ENCODE data around the gene KRTAP10-6.

The KRTAP10-6 gene

GRCh38 chr21:44571296-44571695, 21.0 kb downstream of the KRTAP10-6 start:
- Histone ChIP-seq H3K36me3 (ENCODE audit: control insufficient read depth, insufficient read depth, low read length) (no peaks in the 10 kb centered on the region), H3K27ac (ENCODE audit: insufficient read depth, low read depth, low read length, poor library complexity, severe bottlenecking) (no peak overlapping the region), H3K9me3 (ENCODE audit: control insufficient read depth, low read length) (peaks cover 2% of the 10 kb centered on the region), H3K27me3 (ENCODE audit: control insufficient read depth, insufficient read depth, low read length, poor library complexity, severe bottlenecking) (no peaks in the 10 kb centered on the region), H3K4me1 (ENCODE audit: control insufficient read depth, insufficient read depth, low read length) (peaks cover 6% of the 10 kb centered on the region), H3K4me3 (ENCODE audit: insufficient read depth, low read depth, low read length) (no peak overlapping the region)
- WGBS, 2 experiments = 67 to 73% methylated on average over 4 of the region's 4 CpGs

- no peak overlapping the region for H3K27ac ChIP-seq (ENCODE audit: insufficient read depth, low read depth, low read length, poor library complexity, severe bottlenecking)
- peaks cover 2% of the 10 kb centered on the region for H3K9me3 ChIP-seq (ENCODE audit: control insufficient read depth, low read length)
- H3K4me1 ChIP-seq (ENCODE audit: control insufficient read depth, insufficient read depth, low read length) = peaks cover 6% of the 10 kb centered on the region
- no peak overlapping the region for H3K4me3 ChIP-seq (ENCODE audit: insufficient read depth, low read depth, low read length)
- H3K36me3 ChIP-seq (ENCODE audit: control insufficient read depth, insufficient read depth, low read length) = no peaks in the 10 kb centered on the region
- 90 to 91% methylated on average over 12 of the region's 12 CpGs for WGBS, 2 experiments
- H3K27me3 ChIP-seq (ENCODE audit: control insufficient read depth, insufficient read depth, low read length, poor library complexity, severe bottlenecking) = no peaks in the 10 kb centered on the region
Observed at GRCh38 chr21:44569861-44570517, 22.3 kb downstream of the KRTAP10-6 start.

- Histone ChIP-seq H3K4me1 (ENCODE audit: control insufficient read depth, insufficient read depth, low read length) (no peaks in the 10 kb centered on the region), H3K36me3 (ENCODE audit: control insufficient read depth, insufficient read depth, low read length) (no peaks in the 10 kb centered on the region), H3K4me3 (ENCODE audit: insufficient read depth, low read depth, low read length) (no peak overlapping the region), H3K9me3 (ENCODE audit: control insufficient read depth, low read length) (peaks cover 2% of the 10 kb centered on the region), H3K27ac (ENCODE audit: insufficient read depth, low read depth, low read length, poor library complexity, severe bottlenecking) (no peak overlapping the region), H3K27me3 (ENCODE audit: control insufficient read depth, insufficient read depth, low read length, poor library complexity, severe bottlenecking) (no peaks in the 10 kb centered on the region)
- WGBS, 2 experiments = 86 to 87% methylated on average over 27 of the region's 27 CpGs
Observed at GRCh38 chr21:44568667-44569556, 23.4 kb downstream of the KRTAP10-6 start.

- H3K4me3 ChIP-seq (ENCODE audit: insufficient read depth, low read depth, low read length) = no peak overlapping the region
- H3K9me3 ChIP-seq (ENCODE audit: control insufficient read depth, low read length) = peaks cover 2% of the 10 kb centered on the region
- no peaks in the 10 kb centered on the region for H3K36me3 ChIP-seq (ENCODE audit: control insufficient read depth, insufficient read depth, low read length)
- no peaks in the 10 kb centered on the region for H3K27me3 ChIP-seq (ENCODE audit: control insufficient read depth, insufficient read depth, low read length, poor library complexity, severe bottlenecking)
- no peak overlapping the region for H3K27ac ChIP-seq (ENCODE audit: insufficient read depth, low read depth, low read length, poor library complexity, severe bottlenecking)
- H3K4me1 ChIP-seq (ENCODE audit: control insufficient read depth, insufficient read depth, low read length) = no peaks in the 10 kb centered on the region
- 90 to 95% methylated on average over 12 of the region's 12 CpGs for WGBS, 2 experiments
Observed at GRCh38 chr21:44568261-44568660, 24.0 kb downstream of the KRTAP10-6 start.

- Histone ChIP-seq H3K36me3 (ENCODE audit: control insufficient read depth, insufficient read depth, low read length) (no peaks in the 10 kb centered on the region), H3K9me3 (ENCODE audit: control insufficient read depth, low read length) (peaks cover 2% of the 10 kb centered on the region), H3K4me1 (ENCODE audit: control insufficient read depth, insufficient read depth, low read length) (no peaks in the 10 kb centered on the region), H3K27me3 (ENCODE audit: control insufficient read depth, insufficient read depth, low read length, poor library complexity, severe bottlenecking) (no peaks in the 10 kb centered on the region), H3K4me3 (ENCODE audit: insufficient read depth, low read depth, low read length) (no peak overlapping the region), H3K27ac (ENCODE audit: insufficient read depth, low read depth, low read length, poor library complexity, severe bottlenecking) (no peak overlapping the region)
- 95% methylated on average over 18 of the region's 18 CpGs for WGBS, 2 experiments
Observed at GRCh38 chr21:44567481-44568171, 24.7 kb downstream of the KRTAP10-6 start.

- no peak overlapping the region for H3K27ac ChIP-seq (ENCODE audit: insufficient read depth, low read depth, low read length, poor library complexity, severe bottlenecking)
- no peak overlapping the region for H3K4me3 ChIP-seq (ENCODE audit: insufficient read depth, low read depth, low read length)
- peaks cover 2% of the 10 kb centered on the region for H3K9me3 ChIP-seq (ENCODE audit: control insufficient read depth, low read length)
- no peaks in the 10 kb centered on the region for H3K27me3 ChIP-seq (ENCODE audit: control insufficient read depth, insufficient read depth, low read length, poor library complexity, severe bottlenecking)
- 100% methylated on average over 1 of the region's 1 CpG; no CpG with 5 or more reads in 1 of the 2 experiments for WGBS, 2 experiments
- no peaks in the 10 kb centered on the region for H3K4me1 ChIP-seq (ENCODE audit: control insufficient read depth, insufficient read depth, low read length)
- H3K36me3 ChIP-seq (ENCODE audit: control insufficient read depth, insufficient read depth, low read length) = no peaks in the 10 kb centered on the region
Observed at GRCh38 chr21:44566403-44566802, 25.9 kb downstream of the KRTAP10-6 start.

GRCh38 chr21:44564886-44565598, 27.3 kb downstream of the KRTAP10-6 start:
- peaks cover 2% of the 10 kb centered on the region for H3K9me3 ChIP-seq (ENCODE audit: control insufficient read depth, low read length)
- H3K27ac ChIP-seq (ENCODE audit: insufficient read depth, low read depth, low read length, poor library complexity, severe bottlenecking) = no peak overlapping the region
- H3K36me3 ChIP-seq (ENCODE audit: control insufficient read depth, insufficient read depth, low read length) = no peaks in the 10 kb centered on the region
- H3K4me1 ChIP-seq (ENCODE audit: control insufficient read depth, insufficient read depth, low read length) = no peaks in the 10 kb centered on the region
- no peaks in the 10 kb centered on the region for H3K27me3 ChIP-seq (ENCODE audit: control insufficient read depth, insufficient read depth, low read length, poor library complexity, severe bottlenecking)
- WGBS, 2 experiments = 0% methylated on average over 1 of the region's 1 CpG
- H3K4me3 ChIP-seq (ENCODE audit: insufficient read depth, low read depth, low read length) = no peak overlapping the region

GRCh38 chr21:44564099-44564498, 28.2 kb downstream of the KRTAP10-6 start:
- H3K36me3 ChIP-seq (ENCODE audit: control insufficient read depth, insufficient read depth, low read length) = no peaks in the 10 kb centered on the region
- H3K27me3 ChIP-seq (ENCODE audit: control insufficient read depth, insufficient read depth, low read length, poor library complexity, severe bottlenecking) = no peaks in the 10 kb centered on the region
- no peaks in the 10 kb centered on the region for H3K4me1 ChIP-seq (ENCODE audit: control insufficient read depth, insufficient read depth, low read length)
- whole genome bisulfite sequencing, 2 experiments = no CpG with 5 or more reads among the region's 1 CpG
- peaks cover 2% of the 10 kb centered on the region for H3K9me3 ChIP-seq (ENCODE audit: control insufficient read depth, low read length)
- no peak overlapping the region for H3K27ac ChIP-seq (ENCODE audit: insufficient read depth, low read depth, low read length, poor library complexity, severe bottlenecking)
- H3K4me3 ChIP-seq (ENCODE audit: insufficient read depth, low read depth, low read length) = no peak overlapping the region

GRCh38 chr21:44558695-44559094, 33.6 kb downstream of the KRTAP10-6 start, which contains the start of gene KRTAP10-3:
KRTAP10-3 (minus strand) TSS chr21:44558795; CDS start chr21:44558715, 80 bp downstream.
- Histone ChIP-seq H3K27ac (ENCODE audit: insufficient read depth, low read depth, low read length, poor library complexity, severe bottlenecking) (no peak within 1 kb of the TSS), H3K9me3 (ENCODE audit: control insufficient read depth, low read length) (no peaks in the 10 kb centered on the region), H3K27me3 (ENCODE audit: control insufficient read depth, insufficient read depth, low read length, poor library complexity, severe bottlenecking) (no peaks in the 10 kb centered on the region), H3K4me3 (ENCODE audit: insufficient read depth, low read depth, low read length) (no peak within 1 kb of the TSS), H3K36me3 (ENCODE audit: control insufficient read depth, insufficient read depth, low read length) (no peaks in the 10 kb centered on the region), H3K4me1 (ENCODE audit: control insufficient read depth, insufficient read depth, low read length) (peaks cover 15% of the 10 kb centered on the region)
- WGBS, 2 experiments = 84 to 91% methylated on average over 5 of the region's 5 CpGs

Measured in ectodermal cell (in vitro differentiated cells).